GM18951 (cell line): ENCODE results near the gene ADORA2A.

Source experiments
- POLR2A ChIP-seq: IDR thresholded peaks from 4 replicates; pipeline ENCODE4 v1.6.1; 2011; ENCODE audit warnings: mild to moderate bottlenecking; ENCODE audit not compliant: insufficient read length, insufficient read depth; ENCODE audit errors: extremely low read depth
- in situ Hi-C: fragments of 300-500 bp; cut with MboI; formaldehyde crosslinking; loops from one replicate; pipeline ENCODE4 v1.12.0; 2022; ENCODE audit warnings: low sequenced_read_pairs, mixed read lengths, inconsistent platforms; ENCODE audit not compliant: unreplicated experiment

ADORA2A gene

GRCh38 chr22:24416611-24417010 lies 10.8 kb upstream of the ADORA2A start:
- no peak for TF ChIP-seq POLR2A
- in situ Hi-C loops: loop anchor here (5.0 kb wide), 1 partner anchor 101 kb away; no protein-coding TSS in a partner anchor

- TF ChIP-seq POLR2A: no peak
- in situ Hi-C loops: loop anchor here (5.0 kb wide), 1 partner anchor 100 kb away; no protein-coding TSS in a partner anchor
Observed at GRCh38 chr22:24417200-24417599, 10.2 kb upstream of the ADORA2A start.

DNA sequence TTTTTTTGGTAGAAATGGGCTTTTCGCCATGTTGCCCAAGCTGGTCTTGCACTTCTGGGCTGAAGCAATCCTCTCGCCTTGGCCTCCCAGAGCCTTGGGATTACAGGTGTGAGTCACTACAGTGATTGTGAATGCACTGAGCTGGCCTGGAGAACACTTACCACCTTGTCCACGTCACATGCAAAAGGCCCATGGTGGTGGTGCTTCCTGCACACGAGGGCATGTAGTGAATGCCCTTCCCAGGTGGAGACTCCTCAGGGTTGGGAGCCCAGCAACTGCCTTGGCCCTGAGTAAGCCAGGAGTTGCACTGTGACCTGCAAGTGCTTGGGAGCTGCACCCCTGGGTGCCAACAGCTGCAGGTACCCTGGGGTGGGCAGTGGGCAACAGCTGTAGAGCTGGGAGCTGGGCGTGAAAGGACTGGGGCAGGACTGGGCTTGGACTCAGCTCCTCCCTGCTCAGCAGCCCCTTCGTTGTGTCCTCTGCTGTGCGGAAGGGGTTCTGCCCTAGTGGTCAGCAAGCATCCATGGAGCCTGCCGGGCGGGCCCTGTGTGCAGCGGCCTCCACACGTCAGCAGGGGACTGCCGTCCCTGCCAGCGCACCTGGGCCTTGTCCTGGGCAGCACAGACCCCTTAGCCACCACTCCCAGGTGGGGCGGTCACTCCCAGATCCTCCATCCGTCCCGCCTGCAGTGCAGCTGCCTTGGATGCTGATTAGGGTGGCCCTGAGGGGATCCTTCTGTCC lies 9.3 kb upstream of the ADORA2A start:
- no peak for TF ChIP-seq POLR2A
- in situ Hi-C loops: loop anchor here (5.0 kb wide), 1 partner anchor 99 kb away; no protein-coding TSS in a partner anchor

DNA sequence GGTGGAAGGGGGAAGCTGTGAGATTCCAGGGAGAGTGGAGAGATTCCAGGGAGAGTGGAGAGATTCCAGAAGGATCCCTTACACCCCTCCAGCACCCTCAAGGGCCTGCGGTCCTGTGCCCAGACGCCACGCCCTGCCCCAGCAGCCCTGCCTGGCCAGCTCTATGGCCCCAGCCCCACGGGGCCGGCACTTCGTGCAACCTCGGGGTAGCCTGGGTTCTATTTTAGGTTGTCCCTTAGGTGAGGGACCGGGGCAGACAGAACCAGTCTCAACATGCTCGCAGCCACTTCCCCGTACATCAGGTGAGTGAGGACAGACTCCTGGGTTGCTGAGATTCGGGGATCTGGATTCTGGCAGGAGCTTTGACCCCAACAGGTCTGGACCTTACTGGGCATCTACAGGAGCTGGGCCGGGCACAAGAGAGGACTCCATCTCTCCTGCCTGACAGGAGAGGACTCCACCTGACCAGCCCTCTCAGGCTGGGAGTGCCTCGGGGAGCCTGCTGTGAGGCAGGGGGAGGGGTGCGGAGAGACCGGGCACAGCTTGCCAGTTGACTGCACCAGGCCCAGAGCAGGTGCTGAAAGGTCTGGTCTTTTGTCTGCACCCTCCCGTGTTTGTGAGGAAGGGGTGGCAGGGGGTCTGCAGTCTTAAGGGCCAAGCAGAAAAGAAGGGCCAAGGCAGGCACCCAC lies 8.5 kb upstream of the ADORA2A start:
- in situ Hi-C loops: loop anchor here (5.0 kb wide), 1 partner anchor 98 kb away; no protein-coding TSS in a partner anchor
- TF ChIP-seq POLR2A: no peak

DNA sequence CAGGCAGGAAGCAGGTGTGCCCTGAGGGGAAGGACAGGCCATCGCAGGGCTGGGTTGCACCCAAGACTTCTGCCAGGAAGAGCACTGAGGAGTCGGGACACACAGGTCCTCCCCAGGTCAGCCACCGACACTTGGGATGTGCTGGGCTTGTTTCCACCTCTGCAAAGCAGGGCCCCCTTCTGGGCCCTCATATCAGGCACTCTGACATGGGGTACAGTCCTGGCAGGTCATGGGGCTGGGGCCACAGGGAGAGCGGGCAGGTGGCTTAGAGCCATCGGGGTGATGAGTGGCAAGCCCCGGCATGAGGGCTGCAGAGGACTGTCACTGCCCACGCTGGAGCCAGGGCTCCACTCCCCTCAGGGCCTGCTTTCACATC lies 7.9 kb upstream of the ADORA2A start:
- in situ Hi-C loops: loop anchor here (5.0 kb wide), 1 partner anchor 98 kb away; no protein-coding TSS in a partner anchor
- no peak for TF ChIP-seq POLR2A

DNA sequence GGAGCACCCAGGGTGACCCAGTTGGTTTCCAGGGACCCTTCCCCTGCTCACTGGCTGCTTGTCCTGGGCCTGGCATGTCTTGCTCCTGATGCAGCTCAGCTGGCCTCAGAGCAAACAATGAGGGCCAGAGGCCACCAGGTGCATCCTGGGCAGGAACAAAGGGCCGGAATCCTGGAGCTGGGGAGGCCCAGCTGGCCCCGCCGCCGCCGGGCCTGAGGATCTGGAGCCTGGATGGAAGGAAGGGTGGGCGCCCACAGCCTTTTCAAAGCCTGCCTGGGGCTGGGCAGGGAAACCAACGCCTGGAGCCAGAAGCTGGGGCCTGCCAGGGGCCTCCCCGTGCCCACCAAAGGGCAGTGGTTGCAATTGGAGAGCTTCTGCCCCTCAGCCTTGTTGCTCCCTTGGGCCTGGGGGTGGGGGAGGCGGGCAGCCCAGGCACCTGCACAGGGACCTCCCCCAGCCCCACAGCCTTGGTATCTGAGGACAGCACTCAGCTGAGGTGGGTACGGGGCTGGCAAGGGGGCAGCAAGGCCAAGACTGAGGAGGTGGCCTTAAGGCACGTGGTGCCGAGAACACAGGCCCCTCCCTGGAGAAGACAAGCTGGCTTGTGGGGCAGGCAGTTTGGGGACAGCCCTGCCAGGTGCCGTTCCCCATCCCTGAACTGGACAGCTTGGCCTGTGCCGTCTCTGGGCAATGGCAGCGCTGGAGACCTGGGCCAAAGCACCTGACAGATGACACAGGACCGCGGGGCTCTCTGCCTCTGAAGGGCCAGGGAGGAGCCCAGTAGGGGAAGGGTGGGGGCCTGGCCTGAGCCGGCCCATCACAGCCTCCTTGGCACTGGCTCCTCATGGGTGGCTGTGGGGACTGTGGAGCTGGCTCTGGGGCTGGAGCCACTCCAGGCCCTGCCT lies 7.1 kb upstream of the ADORA2A start:
- no peak for TF ChIP-seq POLR2A
- in situ Hi-C loops: no loop called here

DNA sequence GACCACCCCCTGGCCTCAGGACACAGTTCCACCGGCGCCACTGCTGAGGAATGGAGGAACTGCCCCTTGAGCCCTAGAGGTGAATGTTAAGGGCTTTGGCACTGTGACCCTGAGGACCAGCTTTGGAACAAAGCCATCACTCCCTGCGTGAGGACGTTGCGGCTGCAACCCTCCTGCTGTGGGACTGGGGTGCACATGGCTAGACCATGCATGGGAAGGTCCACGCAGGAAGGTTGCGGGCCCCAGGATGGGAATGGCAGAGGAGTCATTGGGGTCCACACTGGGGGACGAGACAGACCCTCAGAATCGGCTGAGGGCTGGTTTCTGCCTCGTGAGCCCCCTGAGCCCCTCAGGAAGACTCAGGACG lies 6.4 kb upstream of the ADORA2A start:
- in situ Hi-C loops: no loop called here
- no peak for TF ChIP-seq POLR2A

- in situ Hi-C loops: no loop called here
- TF ChIP-seq POLR2A: no peak
Observed at GRCh38 chr22:24421428-24421931, 5.9 kb upstream of the ADORA2A start.

GRCh38 chr22:24422102-24422665 lies 5.2 kb upstream of the ADORA2A start:
- in situ Hi-C loops: no loop called here
- TF ChIP-seq POLR2A: no peak

GRCh38 chr22:24423519-24424000 lies 3.8 kb upstream of the ADORA2A start:
- in situ Hi-C loops: no loop called here
- peak; percentile 34 for TF ChIP-seq POLR2A

- in situ Hi-C loops: no loop called here
- peak; percentile 1 for TF ChIP-seq POLR2A
Observed at GRCh38 chr22:24424001-24424900, 3.1 kb upstream of the ADORA2A start.

DNA sequence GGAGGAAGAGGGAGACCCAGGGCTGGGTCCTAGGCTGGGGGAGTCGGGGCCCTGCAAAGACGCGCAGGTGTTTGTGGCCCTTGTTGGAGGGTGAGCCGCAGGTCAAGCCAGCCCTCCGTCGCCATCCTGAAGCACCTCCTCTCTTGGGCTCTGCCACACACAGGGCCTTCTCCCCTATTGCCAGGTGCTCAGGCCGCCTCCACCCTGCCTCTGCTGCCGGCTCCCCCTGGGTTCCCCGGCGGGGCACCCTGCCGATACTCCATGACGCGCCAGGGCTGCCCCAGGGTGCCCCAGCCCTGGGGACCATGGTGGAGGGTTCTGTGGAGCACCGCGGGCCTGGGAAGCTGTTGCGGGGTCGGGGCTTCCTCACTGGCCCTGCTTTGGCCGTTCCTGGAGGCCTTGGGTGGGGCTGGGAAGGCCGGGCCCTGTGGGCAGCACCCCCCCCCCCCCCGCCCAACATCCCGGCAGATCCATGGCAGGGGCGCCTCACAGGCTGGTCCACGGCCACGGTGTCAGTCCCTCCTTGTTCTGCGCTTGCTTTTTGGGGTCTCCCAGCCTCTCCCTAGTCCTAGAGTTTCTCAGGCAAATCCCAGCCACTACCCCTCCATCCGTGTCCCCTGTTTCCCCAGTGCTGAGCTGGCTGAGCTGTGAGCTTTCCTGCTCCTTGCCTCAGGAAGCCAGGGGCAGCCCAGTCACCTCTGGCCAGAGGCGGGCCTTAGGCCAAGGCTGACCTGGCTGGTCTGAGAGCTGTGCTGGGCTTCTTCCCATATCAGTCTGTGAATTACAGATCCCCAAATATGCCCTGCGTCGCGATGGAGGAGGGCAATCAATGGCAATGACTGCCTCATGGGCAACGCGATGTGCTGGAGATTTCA lies 2.3 kb upstream of the ADORA2A start:
- TF ChIP-seq POLR2A: no peak
- in situ Hi-C loops: no loop called here
